IPS-11a (cell line): ENCODE results near the gene IFI44.

Experiments
- H3K4me3 ChIP-seq: one replicate; pipeline ENCODE4 v1.5.1; 2013; ENCODE audit warnings: low read depth, low read length, control low read depth

Gene IFI44

DNA sequence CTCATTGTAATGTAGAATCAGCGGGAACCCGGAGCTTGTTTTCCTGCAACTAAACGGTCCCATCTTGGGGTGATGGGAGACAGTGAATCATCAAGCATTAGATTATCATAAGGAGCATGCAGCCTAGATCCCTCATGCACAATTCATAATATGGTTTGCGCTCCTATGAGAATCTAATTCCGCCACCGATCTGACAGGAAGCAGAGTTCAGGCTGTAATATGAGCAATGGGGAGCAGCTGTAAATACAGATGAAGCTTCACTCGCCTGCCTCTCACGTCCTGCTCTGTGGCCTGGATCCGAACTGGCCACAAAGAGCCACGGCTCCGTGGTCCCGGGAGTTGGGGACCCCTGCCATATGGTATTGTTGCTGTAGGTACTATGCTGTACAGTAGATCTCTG lies 1.6 kb downstream of the IFI44 start:
- H3K4me3 ChIP-seq, result no peak overlapping the region

DNA sequence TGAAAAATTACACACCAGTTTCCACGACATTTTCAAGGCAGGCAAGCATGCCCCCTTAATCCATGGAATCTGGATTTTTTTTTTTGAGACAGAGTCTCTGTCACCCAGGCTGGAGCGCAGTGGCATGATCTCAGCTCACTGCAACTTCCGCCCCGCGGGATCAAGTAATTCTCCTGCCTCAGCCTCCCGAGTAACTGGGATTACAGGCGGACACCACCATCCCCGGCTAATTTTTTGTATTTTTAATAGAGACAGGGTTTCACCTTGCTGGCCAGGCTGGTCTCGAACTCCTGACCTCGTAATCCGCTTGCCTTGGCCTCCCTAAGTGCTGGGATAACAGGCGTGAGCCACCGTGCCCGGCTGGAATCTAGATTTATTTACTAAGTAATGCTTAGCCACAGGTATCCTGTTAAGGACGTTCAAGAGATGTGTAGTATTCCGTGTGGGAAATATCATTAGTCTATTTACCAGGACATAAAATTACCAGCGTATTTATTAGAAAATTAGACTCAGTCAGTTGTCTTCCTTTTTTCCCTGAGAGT lies 2.5 kb downstream of the IFI44 start:
- H3K4me3 ChIP-seq, result no peak overlapping the region

DNA sequence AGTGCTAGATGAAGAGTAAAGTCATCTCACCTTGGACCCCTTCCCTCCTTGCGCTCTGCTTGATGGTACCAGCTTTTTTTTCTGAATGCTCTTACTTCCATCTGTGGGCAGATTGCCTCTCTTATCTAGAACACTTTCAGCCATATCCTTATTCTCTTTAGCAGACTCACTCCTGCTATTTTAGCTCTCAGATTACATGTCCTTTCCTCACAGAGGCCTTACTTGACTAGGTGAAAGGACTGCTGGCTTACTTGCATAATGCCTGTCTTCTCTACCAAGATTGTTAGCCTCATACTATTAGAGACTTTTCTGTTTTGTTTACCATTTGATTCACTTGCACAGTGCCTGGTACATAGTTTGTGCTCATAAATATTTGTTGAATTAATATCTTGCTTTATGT lies 9.3 kb downstream of the IFI44 start:
- H3K4me3 ChIP-seq, result no peak overlapping the region

DNA sequence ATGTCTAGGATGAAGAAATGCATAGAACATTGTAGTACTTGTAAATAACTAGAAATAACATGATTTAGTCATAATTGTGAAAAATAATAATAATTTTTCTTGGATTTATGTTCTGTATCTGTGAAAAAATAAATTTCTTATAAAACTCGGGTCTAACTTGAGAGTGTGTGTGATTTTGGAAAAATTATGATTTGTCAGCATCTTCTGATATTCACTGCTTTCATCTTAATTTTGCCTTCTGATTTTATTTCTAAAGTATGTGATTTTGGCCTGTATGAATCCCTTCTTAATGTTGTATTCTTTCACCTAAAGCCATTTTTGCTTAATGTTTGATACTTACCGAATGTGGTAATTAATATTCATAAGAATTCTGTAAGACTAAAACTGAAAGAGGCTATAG lies 14.3 kb downstream of the IFI44 start:
- H3K4me3 ChIP-seq, result no peak overlapping the region

DNA sequence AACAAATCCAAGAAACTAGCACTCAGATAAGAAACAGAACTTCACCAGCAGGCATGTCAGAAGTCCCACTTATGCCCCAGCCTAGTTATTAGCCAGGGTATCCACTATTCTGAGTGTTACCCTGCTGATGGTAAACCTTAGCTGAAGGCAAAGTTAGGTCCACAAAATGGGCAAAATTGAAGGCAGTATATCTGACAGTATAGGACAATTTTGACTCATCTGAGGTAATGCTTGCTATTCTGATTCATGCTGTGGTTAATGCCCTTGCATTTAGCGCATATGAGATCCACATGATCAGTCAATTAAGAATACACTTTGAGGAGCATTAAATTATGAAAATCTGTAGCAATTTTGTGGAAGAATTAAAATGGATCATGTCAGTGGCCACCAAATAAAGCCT lies 15.1 kb downstream of the IFI44 start:
- no peak overlapping the region for H3K4me3 ChIP-seq

DNA sequence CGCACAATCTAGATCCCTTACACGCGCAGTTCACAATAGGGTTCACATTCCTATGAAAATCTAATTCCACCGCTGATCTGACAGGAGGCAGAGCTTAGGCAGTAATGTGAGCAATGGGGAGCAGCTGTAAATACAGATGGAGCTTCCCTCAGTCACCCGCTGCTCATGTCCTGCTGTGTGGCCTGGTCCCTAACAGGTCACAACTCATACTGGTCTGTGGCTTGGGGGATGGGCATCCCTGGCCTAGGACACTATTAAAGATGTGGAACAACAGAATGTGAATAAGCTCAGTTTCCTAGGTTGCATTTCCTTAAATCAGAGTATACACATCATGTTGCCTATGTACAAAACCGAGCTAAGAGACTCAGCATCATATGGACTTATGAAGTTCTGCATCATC lies 16.2 kb downstream of the IFI44 start:
- no peak overlapping the region for H3K4me3 ChIP-seq

DNA sequence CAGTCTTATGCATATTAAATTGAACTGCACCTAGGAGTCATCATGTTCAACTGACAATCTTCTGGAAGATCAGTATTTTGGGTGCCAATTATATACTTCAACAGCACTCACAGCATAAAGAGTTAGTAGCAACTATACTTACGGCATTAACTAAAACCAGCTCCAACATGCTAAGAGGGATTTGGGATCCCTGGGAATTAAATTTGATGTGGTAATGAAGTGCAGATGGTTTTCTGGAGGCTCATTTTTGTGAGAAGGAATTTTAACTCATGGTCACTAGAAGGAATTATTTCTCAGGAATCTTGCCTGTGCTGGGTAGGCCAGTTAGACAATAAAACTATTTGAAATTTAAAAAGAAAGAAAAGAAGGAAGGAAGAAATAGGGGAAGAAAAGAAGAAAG lies 18.3 kb downstream of the IFI44 start:
- H3K4me3 ChIP-seq, result no peak overlapping the region

DNA sequence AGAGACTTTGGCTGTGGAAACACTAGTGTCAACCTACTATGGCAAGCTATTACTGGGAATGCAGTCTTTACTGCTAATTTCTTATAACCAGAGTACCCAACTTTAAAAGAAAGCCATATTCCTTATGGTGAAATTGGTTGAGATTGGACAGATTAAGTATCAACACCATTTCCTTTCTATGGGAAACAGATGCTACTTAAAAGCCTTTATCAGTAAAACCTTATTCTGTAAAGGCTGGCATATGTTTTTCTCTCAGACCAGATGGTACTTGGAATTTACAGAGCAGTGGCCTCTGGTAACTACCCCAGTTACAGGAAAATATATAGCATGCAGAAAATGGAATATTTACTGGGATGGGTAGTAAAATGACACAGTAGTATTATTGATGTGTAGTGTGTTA lies 18.8 kb downstream of the IFI44 start:
- no peak overlapping the region for H3K4me3 ChIP-seq

DNA sequence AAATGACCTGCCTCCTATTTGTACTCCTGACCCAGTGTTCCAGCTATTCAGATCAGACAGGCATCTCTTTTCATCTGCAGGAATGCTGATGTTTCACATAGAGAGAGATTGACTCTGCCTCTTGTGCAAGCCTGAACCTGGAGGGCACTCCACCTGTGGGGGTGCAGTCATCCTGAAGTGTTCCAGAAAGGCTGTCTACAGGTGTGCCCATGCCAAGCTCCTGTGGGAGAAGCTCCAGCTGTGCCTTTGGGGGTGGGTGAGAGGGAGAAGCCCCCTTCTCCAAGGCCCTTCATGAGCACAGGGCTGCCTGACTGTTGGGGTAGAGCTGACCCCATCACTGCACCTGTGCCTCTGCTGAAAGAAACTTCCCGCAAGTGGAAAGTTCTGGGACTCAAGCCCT lies 22.8 kb downstream of the IFI44 start:
- no peak overlapping the region for H3K4me3 ChIP-seq

DNA sequence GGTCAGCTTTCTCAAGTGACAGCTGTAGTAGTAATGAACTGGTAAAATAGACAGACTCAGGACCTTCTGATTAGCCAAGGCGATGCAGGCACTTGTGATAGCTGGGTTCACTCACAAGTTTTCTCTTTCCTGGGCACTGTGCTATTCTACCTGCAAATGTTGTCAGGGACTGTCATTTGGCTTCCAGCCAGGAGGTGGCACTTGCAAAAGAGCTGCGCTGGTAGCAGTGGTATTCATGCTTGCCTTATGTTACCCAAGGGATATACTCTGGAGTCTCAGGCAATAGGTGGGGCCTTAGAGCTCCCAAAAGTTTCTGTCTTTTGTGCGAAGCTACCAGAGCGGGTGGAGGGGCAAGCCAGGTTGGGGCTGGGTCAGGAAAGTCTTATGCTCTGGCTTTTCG lies 23.5 kb downstream of the IFI44 start:
- H3K4me3 ChIP-seq, result no peak overlapping the region

DNA sequence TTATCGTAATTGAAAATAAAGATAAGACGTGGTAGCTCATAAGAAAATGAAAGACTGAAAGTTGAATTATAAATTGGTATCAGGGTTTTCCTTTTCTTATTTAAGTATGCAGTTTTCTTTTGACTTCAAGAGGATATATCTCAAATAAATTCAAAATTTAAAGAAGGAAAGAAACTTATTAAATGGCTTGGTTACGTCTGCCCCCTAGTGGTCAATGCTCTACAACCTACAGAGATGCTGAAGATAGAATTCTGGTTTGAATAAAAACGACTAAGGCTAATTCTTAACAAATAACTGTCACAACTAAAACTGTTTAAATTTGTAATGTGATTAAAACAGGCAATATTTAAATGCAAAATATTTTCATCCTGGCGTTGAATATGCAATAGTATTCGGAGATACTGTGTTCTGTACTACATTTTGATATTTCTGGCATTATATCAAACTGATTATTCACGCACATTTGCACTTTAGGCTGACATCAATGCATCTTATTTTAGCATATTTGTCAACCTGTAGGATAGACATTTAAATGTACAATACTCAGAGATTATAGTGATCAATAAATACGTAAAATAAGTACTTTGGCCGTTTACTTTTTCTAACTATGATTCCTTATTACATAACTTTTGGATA lies 26.8 kb downstream of the IFI44 start:
- H3K4me3 ChIP-seq, result no peak overlapping the region

DNA sequence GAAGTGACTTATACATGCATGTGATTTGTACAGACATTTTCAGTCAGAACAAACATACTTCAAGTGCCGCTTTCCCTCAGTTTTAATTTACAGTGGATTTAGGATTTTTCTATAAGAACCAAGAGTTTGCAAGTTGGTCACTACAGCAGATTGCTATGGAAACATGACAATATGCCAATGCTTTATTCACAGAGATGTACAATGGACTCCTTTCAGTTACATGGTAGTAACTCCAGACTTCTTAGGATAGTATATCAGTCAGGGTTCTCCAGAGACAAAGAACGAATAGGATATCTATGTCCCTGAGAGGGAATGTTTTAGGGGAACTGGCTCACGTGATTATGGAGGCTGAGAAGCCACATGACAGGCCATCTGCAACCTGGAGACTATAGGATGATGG lies 27.4 kb downstream of the IFI44 start:
- no peak overlapping the region for H3K4me3 ChIP-seq

DNA sequence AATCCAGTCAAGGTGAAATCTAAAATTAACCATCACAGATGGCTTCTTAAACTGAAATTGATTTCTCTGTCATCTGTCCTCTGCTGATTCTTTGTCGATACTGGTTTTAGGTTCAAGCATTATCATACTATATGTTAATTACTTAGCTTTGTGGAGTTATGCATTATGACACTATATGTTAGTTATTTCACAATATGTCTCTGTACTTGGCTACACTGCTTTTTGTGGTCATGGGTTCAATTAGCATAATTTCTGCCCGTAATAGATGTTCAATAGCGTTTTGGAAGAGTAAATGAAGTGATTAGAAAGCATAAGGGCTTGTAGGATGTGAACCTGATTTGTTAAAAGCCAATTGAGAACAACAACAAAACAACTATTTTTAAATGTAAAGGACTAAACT lies 28.2 kb downstream of the IFI44 start:
- H3K4me3 ChIP-seq, result no peak overlapping the region

DNA sequence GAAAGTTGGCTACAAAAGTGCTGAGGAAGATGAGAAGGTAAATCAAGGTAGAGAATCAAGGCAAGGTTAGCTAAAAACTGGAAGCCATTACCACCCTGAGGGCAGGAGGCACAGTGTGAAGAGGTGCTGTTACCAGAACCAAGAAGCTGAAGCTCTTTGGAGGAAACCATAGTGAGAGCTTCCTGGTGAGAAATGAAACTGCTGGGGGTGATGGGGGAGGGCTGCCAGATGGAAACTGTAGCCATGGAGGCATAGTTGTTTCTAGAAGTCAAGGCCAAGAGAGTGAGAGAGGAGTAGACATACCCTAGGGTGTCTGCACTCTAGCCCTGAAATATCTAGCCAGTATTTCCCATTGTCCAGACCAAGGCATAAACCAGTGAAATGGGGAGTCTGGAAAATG lies 28.7 kb downstream of the IFI44 start:
- no peak overlapping the region for H3K4me3 ChIP-seq

DNA sequence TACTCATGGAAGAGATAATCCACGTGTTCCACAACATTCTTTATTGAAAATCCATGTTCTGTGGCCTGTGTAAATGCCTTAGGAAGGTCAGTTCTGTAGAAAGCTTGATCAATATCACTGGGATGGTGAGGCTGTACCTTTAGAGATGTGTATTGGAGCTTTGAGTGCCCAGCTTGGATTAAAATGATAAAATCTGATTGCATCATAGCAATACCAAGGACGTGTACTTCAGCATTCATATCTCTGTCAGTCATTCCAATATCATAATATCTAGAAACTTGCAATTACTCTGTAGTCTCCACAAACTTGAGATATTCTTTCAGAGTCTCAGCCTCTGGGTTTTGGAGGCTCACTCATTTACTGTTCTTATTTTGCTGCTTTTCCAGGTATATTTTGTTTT lies 31.6 kb downstream of the IFI44 start:
- H3K4me3 ChIP-seq, result no peak overlapping the region

DNA sequence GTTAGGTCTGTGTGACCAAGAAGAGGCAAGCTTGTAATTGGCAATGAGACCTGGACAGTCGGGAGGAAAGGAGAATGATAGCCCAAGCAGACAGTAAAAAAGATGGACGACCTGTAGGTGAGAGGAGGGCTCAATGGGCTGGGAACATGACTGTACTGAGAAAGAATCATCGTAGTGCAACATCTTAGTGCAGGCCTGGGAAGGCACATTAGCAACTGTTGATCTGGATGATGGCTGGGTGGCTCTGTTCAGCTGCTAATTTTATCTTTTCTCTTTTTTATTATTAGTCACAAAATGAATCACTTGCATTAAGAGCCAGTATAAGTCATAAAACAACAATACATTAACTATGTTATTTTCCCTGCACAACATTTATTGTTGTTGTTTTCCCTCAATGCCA lies 32.9 kb downstream of the IFI44 start:
- H3K4me3 ChIP-seq, result no peak overlapping the region

DNA sequence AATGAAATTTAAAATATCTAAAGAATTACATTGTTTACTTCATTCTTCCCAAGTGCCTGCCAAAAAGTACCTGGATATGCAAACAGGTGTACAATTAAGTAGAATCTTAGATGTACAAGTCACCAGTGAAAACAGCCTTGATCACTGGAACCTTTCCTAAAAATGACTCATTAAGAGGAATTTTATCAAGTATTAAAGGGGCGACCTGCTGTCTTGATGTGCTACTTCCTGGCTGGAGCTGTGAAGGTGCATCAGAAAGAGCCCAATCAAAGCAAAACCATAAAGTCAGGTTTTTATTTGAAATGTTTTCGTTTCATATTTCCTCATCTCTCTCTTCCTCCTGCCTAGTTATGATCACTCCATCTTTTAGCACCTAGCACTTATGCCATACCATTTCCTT lies 33.4 kb downstream of the IFI44 start:
- no peak overlapping the region for H3K4me3 ChIP-seq

DNA sequence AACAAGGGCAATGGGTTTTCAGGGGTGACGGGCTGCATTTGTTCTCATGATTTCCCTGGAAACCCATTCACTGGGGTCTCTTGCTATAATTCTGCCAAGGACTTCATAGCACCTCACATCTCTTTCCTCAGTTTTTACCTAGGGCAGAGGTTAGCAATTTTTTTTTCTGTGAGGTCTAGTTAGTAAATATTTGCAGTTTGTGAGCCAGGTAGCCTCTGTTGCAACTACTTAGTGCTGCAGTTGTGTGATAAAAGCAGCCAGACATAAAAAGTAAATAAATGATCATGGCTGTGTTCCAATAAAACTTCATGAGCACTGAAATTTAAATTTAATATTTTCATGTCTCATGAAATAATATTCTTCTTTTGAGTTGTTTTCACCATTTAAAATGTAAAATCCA lies 37.7 kb downstream of the IFI44 start:
- no peak overlapping the region for H3K4me3 ChIP-seq

DNA sequence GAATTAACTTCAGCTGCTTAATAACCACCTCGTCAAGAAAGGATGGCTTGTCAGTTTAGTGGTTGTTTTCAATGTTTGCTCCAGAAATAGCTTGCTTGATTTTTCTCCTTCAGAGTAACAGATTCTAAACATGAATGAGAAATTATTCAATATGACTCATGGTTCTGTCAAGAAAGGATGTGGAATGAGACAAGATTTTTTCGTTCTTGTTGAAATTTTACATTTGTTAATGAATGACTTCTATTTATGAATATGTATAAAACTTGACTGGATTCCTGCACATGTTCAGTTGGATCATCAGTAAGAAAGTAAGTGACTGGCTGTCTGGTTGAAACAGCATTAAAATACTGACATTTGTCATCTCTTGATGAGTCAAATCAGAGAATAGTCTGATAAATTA lies 38.3 kb downstream of the IFI44 start:
- H3K4me3 ChIP-seq, result no peak overlapping the region

DNA sequence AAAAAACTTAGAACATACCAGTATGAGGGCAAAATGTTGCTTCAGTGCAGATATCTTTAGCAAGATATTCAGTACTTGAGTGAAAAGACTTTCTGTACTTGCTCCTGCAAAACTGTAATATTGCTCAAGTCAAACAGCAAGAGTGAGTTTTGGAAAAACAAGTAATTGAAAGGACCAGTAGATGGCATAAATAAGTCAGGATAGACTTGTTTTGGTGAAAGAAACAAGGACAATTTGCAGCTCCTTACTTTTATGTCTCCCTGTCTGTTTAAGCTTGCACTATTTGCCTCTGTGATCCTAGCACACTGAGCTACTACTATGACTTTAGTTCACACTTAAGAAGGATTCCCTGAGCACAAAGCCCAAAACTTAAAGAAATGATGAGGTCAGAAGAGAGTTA lies 39.1 kb downstream of the IFI44 start:
- no peak overlapping the region for H3K4me3 ChIP-seq

DNA sequence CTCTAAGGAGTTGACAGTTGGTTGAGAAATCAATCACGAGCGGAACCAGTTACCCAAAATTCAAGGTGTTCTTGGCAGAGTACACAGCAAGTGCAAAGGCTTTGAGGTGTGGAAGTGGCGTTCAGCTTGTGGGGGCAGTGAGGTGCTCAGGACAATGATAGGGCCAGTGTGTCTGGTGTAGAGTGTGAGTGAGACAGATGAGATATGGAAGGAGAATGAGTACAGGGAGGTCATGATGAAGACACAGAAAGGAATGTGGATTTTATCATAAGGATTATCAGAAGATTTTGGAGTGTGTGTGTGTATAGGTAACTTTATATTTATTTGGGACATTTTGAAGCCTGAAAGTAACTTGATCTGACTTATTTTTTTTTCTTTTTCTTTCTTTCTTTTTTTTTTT lies 40.9 kb downstream of the IFI44 start:
- no peak overlapping the region for H3K4me3 ChIP-seq

DNA sequence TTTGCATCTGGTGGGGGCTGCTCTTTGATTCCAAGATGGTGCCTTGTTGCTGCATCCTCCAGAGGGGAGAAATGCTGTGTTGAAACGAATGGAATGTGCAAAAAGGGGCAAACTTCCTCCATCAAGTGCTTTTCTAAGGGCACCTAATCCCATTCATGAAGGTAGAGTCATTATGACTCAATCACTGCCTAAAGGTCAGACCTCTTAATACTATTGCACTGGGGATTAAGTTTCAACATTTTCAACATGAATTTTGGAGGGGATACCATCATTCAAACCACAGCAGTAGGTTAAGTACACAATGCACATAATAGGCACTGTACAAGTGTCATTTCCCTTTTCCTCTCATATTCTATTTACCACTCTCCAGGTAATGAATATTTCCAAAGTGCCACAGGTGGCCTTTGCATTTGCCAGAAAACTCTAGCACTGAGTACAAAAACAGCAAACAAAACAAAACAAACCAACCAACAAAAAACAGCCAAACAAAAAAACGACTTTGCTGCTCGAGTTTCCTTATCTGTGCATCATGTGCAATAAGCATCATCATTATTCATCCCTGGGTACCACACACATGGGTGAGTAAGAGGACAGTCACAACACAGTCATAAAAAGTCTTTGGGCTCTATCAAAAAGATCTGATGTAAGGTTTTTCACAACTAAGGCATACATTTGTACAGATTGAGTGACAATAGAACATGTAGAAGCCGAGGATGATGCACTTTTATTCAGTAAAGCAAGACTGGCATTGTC lies 42.5 kb downstream of the IFI44 start:
- no peak overlapping the region for H3K4me3 ChIP-seq

DNA sequence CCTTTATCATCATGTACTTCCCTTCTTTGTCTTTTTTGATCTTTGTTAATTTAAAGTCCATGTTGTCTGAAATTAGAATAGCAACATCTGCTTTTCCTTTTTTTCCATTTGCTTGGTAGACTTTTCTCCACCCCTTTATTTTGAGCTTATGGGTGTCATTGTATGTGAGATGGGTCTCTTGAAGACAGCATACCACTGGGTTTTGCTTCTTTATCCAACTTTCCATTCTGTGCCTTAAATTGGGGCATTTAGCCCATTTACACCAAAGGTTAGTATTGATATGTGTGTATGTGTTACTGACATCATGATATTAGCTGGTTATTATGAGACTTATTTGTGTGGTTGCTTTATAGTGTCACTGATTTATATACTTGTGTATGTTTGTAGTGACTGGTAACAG lies 50.2 kb downstream of the IFI44 start:
- no peak overlapping the region for H3K4me3 ChIP-seq
